Transverse colon (tissue), 3 donors: Measurements from ENCODE around the gene TMEM187.
"Not testable (repeated sequence)": the region's sequence is repeated elsewhere in the genome, so short reads cannot be mapped to it uniquely, and the experiment has no call there.

Source experiments
- CTCF ChIP-seq, 5 experiments: fragments of 200-600 bp in 3 of 5; fragments of 450-650 bp in 2 of 5; sonication (generic) in 3 of 5; IDR thresholded peaks; 1 replicate in 2 of 5; 2 replicates in 3 of 5; pipeline ENCODE4 v1.5.1; 2016 to 2017; ENCODE audit warnings: antibody characterized with exemption in 5 of 5, inconsistent platforms in 3 of 5, mild to moderate bottlenecking in 2 of 5, moderate library complexity in 1 of 5
- POLR2A ChIP-seq: fragments of 450-650 bp; IDR thresholded peaks from one replicate; pipeline ENCODE4 v1.6.1; 2016; ENCODE audit warnings: antibody characterized with exemption, mild to moderate bottlenecking, moderate library complexity

GRCh38 chrX:153980394-153980793 is 7.8 kb downstream of the TMEM187 start:
- not testable (repeated sequence) for TF ChIP-seq POLR2A; CTCF (IDR thresholded peaks at IDR 0.05)
